Esophagus muscularis mucosa (tissue), 3 donors: Measurements from ENCODE around the gene KLHL26.

Experiments
- EP300 ChIP-seq: sonication (generic); formaldehyde crosslinking; IDR thresholded peaks from one replicate; pipeline ENCODE4 v1.6.1; 2017; ENCODE audit warnings: antibody characterized with exemption
- TF ChIP-seq, protein P1 (sequence below), 3 experiments: fragments of 200-600 bp in 2 of 3; fragments of 450-650 bp in 1 of 3; sonication (generic) in 2 of 3; IDR thresholded peaks; one replicate each; pipeline ENCODE4 v1.5.1; 2017 to 2019; ENCODE audit warnings: antibody characterized with exemption in 3 of 3, mild to moderate bottlenecking in 2 of 3, moderate library complexity in 1 of 3

DNA sequence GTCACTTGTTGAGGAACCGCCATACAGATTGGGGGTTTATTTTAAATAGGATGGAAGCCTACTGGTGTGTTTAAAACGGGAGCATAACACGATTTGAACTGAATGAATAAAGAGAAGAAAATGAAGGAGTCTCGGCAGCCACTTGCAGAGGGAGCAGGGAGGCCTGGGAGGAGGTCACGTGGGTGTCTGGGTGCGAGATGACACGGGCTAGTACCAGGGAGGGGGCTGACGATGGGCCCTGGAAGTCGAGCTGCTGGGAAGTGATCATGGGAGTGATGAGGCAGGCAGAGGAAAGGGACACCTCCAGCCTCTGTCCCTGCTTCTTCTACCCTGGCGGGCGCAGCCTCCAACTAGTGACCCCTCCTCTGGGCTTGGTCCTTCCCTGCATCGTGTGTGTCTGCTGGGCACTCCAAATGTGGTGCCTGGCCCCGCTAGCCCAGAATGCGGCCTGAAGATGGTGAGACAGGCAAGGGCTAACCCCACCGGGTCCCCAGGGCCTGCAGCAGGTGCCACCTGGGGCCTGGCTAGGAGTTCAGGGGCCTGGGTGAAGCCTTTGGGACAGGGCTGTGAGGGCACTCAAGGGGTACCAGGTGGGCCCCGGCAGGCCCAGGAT, 82.1 kb downstream of the KLHL26 start:
- TF ChIP-seq, protein P1, sequence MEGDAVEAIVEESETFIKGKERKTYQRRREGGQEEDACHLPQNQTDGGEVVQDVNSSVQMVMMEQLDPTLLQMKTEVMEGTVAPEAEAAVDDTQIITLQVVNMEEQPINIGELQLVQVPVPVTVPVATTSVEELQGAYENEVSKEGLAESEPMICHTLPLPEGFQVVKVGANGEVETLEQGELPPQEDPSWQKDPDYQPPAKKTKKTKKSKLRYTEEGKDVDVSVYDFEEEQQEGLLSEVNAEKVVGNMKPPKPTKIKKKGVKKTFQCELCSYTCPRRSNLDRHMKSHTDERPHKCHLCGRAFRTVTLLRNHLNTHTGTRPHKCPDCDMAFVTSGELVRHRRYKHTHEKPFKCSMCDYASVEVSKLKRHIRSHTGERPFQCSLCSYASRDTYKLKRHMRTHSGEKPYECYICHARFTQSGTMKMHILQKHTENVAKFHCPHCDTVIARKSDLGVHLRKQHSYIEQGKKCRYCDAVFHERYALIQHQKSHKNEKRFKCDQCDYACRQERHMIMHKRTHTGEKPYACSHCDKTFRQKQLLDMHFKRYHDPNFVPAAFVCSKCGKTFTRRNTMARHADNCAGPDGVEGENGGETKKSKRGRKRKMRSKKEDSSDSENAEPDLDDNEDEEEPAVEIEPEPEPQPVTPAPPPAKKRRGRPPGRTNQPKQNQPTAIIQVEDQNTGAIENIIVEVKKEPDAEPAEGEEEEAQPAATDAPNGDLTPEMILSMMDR (IDR thresholded peaks at IDR 0.05) = no peak
- no peak for TF ChIP-seq EP300
